ENCODE measurements around the gene STXBP5. TPM values are rescaled to one million over a fixed set of nuclear protein-coding genes. Genes with fewer than 3 reads are reported as not detected.

The STXBP5 gene
- total RNA-seq, 4 donors from 2014 or later, result 78.4 to 115 (median 90.7) TPM

DNA sequence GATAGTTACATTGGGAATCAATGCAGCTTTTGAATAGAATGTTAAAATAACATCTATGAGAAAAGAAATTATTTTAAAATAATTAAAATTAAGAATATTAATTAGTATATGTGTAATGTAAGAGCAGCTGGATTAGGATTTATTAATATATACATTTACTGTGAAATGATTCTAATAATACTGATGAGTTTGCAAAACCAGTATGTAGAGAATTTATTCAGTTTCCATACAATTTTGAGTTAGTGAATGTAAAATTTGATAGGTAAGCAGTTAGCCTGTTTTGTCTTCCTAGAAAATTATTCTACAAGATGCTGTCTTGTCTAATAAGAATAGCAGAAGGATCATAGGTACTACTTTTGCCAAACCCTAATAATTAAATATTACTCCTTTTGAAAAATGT lies 70.6 kb downstream of the STXBP5 start:
- Histone ChIP-seq H3K36me3 (peaks cover 0 to 48% (median 0%) of the 10 kb centered on the region in 3 donors), H3K27ac (no peak overlapping the region), H3K27me3 (no peaks in the 10 kb centered on the region), H3K9me3 (no peaks in the 10 kb centered on the region), H3K4me1 (no peaks in the 10 kb centered on the region), H3K4me3 (no peak overlapping the region)
- TF ChIP-seq POLR2A (IDR thresholded peaks at IDR 0.05), result no peak
- DNase-seq, result no peak

DNA sequence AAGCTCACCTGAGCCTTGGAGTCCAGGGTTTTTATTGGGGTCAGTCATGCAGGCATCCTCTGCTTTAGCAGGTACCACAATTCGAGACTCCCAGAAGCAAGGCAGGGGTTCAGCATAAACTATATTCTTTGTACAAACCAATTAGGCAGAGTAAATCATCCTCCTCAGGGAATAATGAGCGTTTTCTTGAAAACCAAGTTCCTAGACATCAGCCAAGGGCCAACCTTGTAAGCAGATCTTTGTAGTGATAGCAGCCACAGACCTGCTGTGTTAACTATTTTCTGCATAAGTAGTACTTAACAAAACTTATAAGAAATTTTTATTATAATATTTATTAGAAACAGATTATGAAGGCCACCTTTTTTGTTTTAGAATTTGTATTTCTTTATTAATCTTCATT lies 74.7 kb downstream of the STXBP5 start:
- no peak overlapping the region for H3K4me3 ChIP-seq
- H3K36me3 ChIP-seq, result peaks cover 0 to 49% (median 0%) of the 10 kb centered on the region in 3 donors
- H3K4me1 ChIP-seq, result peaks cover 0 to 11% (median 0%) of the 10 kb centered on the region in 4 donors
- H3K27me3 ChIP-seq, result no peaks in the 10 kb centered on the region
- TF ChIP-seq POLR2A (IDR thresholded peaks at IDR 0.05), result no peak
- TF ChIP-seq, protein P1, sequence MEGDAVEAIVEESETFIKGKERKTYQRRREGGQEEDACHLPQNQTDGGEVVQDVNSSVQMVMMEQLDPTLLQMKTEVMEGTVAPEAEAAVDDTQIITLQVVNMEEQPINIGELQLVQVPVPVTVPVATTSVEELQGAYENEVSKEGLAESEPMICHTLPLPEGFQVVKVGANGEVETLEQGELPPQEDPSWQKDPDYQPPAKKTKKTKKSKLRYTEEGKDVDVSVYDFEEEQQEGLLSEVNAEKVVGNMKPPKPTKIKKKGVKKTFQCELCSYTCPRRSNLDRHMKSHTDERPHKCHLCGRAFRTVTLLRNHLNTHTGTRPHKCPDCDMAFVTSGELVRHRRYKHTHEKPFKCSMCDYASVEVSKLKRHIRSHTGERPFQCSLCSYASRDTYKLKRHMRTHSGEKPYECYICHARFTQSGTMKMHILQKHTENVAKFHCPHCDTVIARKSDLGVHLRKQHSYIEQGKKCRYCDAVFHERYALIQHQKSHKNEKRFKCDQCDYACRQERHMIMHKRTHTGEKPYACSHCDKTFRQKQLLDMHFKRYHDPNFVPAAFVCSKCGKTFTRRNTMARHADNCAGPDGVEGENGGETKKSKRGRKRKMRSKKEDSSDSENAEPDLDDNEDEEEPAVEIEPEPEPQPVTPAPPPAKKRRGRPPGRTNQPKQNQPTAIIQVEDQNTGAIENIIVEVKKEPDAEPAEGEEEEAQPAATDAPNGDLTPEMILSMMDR (IDR thresholded peaks at IDR 0.05), result no peak
- no peak for DNase-seq
- no peak overlapping the region for H3K27ac ChIP-seq
- no peaks in the 10 kb centered on the region for H3K9me3 ChIP-seq

DNA sequence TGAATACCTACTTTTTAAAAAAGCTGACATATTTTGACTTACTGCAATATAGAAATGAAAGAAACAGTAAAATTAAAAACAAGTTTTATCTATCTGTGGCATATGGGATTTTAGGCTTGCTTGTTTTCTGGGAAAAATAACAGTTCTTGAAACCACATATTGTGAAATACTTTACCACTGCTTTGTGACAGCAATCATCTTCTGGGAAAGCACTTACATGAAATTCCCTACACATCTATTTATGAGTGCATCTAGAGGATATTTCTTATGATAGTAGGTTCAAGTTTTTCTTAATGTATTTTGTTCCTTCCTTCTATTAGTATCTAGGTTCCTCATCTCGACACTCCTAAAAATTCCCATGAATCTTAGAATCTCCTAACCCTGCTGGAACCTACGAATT lies 75.2 kb downstream of the STXBP5 start:
- DNase-seq, result no peak
- Histone ChIP-seq H3K9me3 (no peaks in the 10 kb centered on the region), H3K27ac (no peak overlapping the region), H3K27me3 (no peaks in the 10 kb centered on the region), H3K36me3 (peaks cover 0 to 47% (median 0%) of the 10 kb centered on the region in 3 donors), H3K4me3 (no peak overlapping the region), H3K4me1 (peaks cover 0 to 15% (median 0%) of the 10 kb centered on the region in 4 donors)
- TF ChIP-seq, protein P1 (IDR thresholded peaks at IDR 0.05), result no peak
- no peak for TF ChIP-seq POLR2A (IDR thresholded peaks at IDR 0.05)

DNA sequence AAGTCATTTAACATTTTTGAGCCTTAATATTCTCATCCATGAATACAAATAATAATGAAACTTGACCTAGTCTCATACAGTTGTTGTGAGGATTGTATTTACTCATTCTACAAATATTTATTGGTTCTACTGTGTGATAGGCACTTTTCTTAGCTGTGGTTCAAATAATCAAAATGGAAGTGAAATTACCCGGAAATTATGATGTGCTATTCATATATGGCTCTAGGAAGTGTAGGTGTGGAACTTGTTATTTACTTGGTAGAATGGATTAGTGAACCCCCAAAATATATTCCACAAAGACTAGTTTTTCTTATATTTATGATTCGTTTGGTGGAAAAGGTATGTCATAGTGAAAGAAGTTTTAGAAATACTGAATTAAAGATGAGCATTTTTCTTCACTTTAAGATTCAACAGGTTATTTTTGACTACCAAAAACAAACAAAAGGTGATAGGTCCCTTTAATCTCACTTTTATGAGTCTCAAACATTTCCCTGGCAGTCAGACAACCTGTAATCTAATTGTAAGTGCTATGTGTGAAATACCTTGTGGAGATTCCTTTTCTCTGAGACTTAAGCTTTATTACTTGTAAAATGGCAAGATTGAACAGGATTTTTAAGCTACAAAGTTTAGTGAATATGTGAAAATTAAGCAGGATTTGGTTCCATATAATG lies 77.8 kb downstream of the STXBP5 start:
- TF ChIP-seq POLR2A (IDR thresholded peaks at IDR 0.05), result no peak
- TF ChIP-seq, protein P1 (IDR thresholded peaks at IDR 0.05), result no peak
- peaks cover 0 to 37% (median 0%) of the 10 kb centered on the region in 3 donors for H3K36me3 ChIP-seq
- no peak overlapping the region for H3K27ac ChIP-seq

DNA sequence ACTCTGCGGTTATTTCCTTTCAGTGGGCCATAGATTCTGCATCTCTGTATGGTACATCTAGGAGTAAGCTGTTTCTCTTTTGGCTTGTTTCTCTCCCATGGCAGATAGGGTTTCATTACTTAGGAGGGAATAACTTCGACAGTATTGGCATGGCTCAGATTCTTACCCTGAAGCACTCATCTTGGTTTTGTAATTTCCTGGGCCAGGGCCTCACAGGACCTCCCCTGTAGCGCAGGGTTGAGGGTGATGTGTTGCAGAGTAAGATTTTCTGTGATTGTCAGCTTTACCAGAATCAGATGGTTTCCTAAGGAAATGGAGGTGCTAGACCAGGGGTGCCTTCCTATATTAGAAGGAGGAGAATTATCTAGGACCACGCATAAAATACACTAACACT lies 78.3 kb downstream of the STXBP5 start:
- H3K27ac ChIP-seq, result no peak overlapping the region
- H3K36me3 ChIP-seq, result peaks cover 0 to 32% (median 0%) of the 10 kb centered on the region in 3 donors
- H3K4me3 ChIP-seq, result no peak overlapping the region
- no peak for DNase-seq
- TF ChIP-seq POLR2A (IDR thresholded peaks at IDR 0.05), result no peak
- TF ChIP-seq, protein P1 (IDR thresholded peaks at IDR 0.05), result no peak
- peaks cover 0 to 23% (median 0%) of the 10 kb centered on the region in 4 donors for H3K4me1 ChIP-seq
- no peaks in the 10 kb centered on the region for H3K9me3 ChIP-seq
- no peaks in the 10 kb centered on the region for H3K27me3 ChIP-seq

More for the DNA sequence above, 77.8 kb downstream of the STXBP5 start:
- no peak for DNase-seq
- H3K4me1 ChIP-seq, result peaks cover 0 to 23% (median 0%) of the 10 kb centered on the region in 4 donors
- H3K27me3 ChIP-seq, result no peaks in the 10 kb centered on the region
- H3K9me3 ChIP-seq, result no peaks in the 10 kb centered on the region
- no peak overlapping the region for H3K4me3 ChIP-seq

DNA sequence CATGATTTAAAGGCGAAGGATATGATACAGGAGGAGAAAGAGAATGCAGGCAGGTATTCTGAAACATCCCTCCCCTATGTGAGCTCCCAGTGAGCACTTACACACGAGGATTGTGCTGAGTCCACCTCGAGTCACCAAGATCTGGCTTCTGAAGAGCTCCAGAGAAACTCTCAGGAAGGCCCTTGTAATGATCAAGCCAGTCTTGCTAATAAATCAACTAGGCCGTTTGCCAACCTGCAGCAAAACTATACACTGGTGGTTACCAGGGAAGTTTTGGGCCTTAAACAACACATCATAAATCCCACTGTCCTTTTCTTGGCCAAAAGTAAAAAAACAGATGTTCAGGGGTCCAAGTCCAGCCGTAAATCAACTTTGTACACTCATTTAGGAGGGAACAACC lies 79.2 kb downstream of the STXBP5 start:
- Histone ChIP-seq H3K4me3 (no peak overlapping the region), H3K9me3 (no peaks in the 10 kb centered on the region), H3K27ac (no peak overlapping the region), H3K27me3 (no peaks in the 10 kb centered on the region), H3K36me3 (peaks cover 0 to 23% (median 0%) of the 10 kb centered on the region in 3 donors), H3K4me1 (peaks cover 0 to 23% (median 0%) of the 10 kb centered on the region in 4 donors)
- DNase-seq, result no peak
- TF ChIP-seq, protein P1 (IDR thresholded peaks at IDR 0.05), result no peak
- no peak for TF ChIP-seq POLR2A (IDR thresholded peaks at IDR 0.05)
